Frontal cortex (tissue), 4 donors: ENCODE measurements around the gene TOR4A. TPM values are rescaled to one million over a fixed set of nuclear protein-coding genes. Genes with fewer than 3 reads are reported as not detected.

Source experiments
- DNase-seq, 2 donors: peaks; one replicate each; pipeline ENCODE4 v3.0.0; 2012; ENCODE audit warnings: low spot score in 2 of 2
- FAIRE-seq: peaks from 2 replicates; lab custom pipeline; 2012; peaks lifted over from hg19 to GRCh38; lab: Jason Lieb, UNC
- total RNA-seq: library from RNA; depleted of rRNA; stranded (reverse); fragments of >200 nt; gene quantifications from one replicate; pipeline ENCODE4 v1.2.3, GENCODE V29; 2014
- donor health status: control.
- donor health status: control.
- donor health status: control.

The TOR4A gene
- total RNA-seq, 1 donor from 2014 or later: 0.41 TPM

DNA sequence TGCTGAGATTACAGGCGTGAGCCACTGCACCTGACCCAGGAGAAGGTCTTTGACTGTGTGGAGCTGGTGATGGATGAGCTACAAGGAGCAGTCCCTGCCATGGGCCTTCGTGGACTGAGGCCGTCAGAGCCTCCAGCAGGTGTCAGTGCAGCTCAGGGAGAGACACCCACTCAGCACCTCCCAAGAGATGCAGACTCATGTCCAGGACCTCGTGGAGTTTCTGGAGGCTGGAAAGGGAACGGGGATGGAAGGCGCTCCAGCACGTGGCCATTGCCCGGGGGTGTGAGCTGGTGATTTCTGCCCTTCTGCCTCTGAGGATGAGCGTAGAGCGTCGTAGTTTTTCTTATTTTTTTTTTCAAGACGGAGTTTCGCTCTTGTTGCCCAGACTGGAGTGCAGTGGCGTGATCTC, 9.5 kb downstream of the TOR4A start:
- FAIRE-seq (no peak), DNase-seq (no peak)

GRCh38 chr9:137293094-137293481, 15.6 kb downstream of the TOR4A start:
- no peak for FAIRE-seq
- DNase-seq: no peak

- no peak for DNase-seq
- no peak for FAIRE-seq
Observed at GRCh38 chr9:137293482-137294090, 16.1 kb downstream of the TOR4A start.

- FAIRE-seq (no peak), DNase-seq (no peak)
Observed at GRCh38 chr9:137294091-137294680, 16.7 kb downstream of the TOR4A start.

DNA sequence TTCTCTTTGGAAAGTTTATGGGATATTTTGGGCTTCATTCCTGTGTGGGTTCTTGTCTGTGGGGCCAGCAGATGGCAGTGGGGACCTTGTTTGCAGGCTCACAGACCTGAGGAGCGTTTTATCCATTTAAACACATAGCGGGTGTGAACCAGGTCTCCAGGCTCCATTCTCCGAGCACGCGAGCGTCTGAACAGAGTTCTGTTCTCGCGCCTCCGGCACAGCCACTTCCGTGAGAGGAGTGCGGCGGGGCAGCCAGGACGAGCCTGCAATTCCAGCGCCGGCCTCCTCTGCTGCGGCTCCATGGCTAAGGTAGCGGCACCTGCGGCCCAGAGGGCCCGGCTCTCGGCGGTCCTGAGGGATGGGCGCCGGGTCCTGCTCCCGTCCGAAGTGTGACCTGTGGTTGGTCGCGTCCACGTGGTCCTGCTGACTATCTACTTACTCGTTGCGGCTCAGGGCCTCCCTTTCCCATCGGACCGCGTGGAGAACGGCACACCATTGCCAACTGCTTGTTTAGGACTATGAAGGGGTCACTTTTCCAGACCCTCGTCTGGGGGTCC, 17.2 kb downstream of the TOR4A start:
- DNase-seq (no peak), FAIRE-seq (no peak)

DNA sequence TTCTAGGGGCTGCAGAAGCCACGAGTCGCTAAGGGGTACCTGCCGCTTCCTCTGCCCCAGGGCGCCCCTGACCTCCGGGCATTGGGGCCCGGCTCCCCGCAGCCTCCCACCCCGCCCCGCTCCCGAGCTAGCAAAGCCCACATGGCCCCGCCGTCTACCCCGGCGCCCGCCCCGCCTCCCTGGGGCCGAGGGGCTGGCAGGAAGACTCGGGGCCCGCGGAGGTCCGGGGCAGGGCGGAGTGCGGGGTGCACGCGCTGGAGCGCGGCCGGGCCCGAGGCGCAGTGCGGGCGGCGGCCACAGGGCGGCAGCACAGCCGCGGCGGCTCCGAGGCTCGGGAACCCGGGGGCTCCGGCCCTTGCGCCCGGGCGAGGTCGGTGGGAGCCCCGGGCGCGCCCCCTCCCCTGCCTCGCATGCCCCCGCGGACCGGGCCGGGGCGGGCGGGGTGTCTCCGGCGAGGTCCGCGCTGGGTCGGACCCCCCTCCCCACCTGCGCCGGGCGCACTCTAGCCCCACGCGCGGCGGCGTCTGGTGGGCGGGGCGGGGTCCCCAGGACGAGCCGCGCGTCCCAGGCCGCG, 17.8 kb downstream of the TOR4A start:
- peak; percentile 84 to 89 for DNase-seq
- FAIRE-seq: no peak

GRCh38 chr9:137295849-137296669, 18.5 kb downstream of the TOR4A start:
- FAIRE-seq (no peak), DNase-seq (no peak)

- no peak for FAIRE-seq
- no peak for DNase-seq
Observed at GRCh38 chr9:137296670-137297664, 19.4 kb downstream of the TOR4A start.

DNA sequence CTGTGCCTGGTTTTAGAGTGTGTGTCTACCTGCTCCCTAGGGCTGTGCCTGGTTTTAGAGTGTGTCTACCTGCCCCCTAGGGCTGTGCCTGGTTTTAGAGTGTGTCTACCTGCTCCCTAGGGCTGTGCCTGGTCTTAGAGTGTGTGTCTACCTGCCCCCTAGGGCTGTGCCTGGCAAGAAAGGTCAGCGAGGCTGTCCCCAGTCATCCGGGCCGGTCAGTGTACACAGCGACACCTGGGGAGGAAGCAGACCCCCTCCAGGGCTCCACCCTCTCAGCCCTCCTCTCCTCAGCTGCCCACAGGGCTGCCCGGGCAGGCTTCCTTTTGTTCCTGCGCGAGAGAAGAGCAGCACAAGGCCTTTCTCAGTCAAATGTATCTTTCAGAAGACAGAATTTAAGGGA, 20.4 kb downstream of the TOR4A start:
- no peak for FAIRE-seq

GRCh38 chr9:137298401-137299202, 21.1 kb downstream of the TOR4A start:
- FAIRE-seq: no peak
- no peak for DNase-seq

More for the DNA sequence above, 20.4 kb downstream of the TOR4A start:
- no peak for DNase-seq

DNA sequence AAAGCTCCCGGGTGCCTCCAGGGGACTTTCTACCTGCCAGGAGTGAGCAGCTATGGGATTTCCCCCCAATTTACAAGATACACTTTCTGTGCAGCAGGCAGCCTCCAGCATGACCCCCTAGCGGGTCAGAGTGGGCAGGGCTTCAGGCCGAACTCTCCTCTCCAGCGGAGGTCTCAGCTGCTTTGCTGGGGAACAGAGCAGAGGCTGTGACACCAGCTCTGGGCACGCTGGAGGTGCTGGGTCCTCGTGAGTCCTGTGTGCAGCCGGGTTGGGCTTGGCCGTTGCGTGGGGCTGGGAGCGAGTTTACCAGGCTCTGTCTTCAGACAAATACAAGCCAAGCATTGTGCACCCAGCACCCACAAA, 21.7 kb downstream of the TOR4A start:
- DNase-seq (no peak), FAIRE-seq (no peak)

DNA sequence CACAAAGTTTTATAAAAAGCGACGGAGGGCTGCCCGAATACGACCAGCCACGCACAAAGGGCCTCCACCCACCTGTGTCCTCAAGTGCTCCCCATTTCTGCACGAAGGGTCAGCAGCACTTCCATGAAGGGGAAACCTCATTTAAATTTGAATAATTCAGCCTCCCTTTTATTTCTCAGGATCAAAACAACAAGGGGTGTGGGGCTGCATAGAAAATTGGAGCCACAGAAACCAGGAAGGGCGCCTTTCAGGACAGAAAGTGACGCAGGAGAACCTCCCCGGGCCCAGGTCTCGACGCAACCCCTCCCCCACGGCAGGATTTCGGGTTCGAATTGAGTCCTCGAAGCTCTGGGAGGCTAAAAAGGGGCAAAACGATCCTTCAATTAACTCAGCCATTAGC, 22.4 kb downstream of the TOR4A start:
- DNase-seq: no peak
- FAIRE-seq: no peak

GRCh38 chr9:137300567-137301080, 23.1 kb downstream of the TOR4A start:
- no peak for FAIRE-seq
- DNase-seq: no peak

GRCh38 chr9:137301081-137301947, 23.8 kb downstream of the TOR4A start:
- DNase-seq (no peak), FAIRE-seq (no peak)

DNA sequence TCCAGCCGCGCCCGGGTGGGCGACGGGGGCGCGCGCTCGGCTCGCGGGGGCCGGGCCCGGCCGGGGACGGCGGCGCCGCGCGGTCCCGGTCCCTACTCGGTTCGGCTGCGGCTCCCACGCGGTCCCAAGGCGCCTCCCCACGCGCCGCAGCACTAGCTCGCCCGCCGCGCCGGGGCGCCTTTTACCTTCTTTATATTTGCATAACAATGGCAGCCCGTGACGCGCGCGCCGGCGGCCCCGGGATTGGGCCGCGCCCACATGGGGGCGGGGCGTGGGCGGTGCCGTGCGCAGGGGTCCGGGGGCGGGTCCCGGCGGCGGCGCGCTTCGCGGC, 24.6 kb downstream of the TOR4A start, which contains the start of gene NRARP:
NRARP (minus strand) TSS at position 154 of the 331 bp plus-strand sequence. CDS start 343 bp downstream, outside the sequence.
- DNase-seq: peak; percentile 95 to 97
- FAIRE-seq: no peak

DNA sequence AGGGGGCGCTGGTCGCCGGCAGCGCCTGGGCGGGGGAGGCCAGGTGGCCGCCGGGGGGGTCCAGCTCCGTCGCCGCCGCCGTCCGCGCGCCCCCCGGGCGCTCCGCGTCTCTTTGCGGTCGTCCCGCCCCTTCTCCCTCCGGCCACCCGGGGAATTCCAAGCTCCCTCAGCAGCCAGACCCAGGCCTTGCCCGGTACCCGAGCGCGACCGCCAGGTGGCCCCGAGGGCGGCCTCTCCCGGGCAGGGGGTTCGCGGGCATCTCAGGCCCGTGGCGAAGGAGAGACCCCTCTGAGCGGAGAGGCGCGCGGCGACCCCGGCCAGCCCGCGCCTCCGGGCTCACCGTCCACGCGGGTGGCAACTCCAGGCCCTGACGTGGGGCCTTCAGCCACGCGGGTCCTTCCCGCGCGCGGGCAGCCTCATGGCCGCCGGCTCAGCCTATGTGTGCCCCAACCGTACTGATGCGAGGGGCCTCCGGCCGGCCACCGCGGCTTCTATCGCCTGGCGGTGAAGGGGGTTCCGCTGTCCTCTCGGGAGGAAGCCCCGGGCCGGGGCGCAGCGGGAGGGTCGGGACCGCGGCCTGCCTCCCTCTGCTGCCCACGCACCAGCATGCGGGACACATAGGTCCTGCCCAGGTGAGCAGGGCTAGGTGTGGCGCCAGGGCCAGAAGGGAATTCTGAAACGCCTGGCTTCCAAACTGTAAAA, 25.1 kb downstream of the TOR4A start:
- no peak for DNase-seq

More for the DNA sequence above, 25.1 kb downstream of the TOR4A start:
- no peak for FAIRE-seq
